GM12892 (cell line): ENCODE data around the gene SLC25A25.

Source experiments
- POLR2A ChIP-seq: IDR thresholded peaks from 2 replicates; pipeline ENCODE4 v1.6.1; 2011; ENCODE audit warnings: low read depth, low read length, control low read depth
- POLR2AphosphoS5 ChIP-seq: IDR thresholded peaks from 2 replicates; pipeline ENCODE4 v1.6.1; 2011; ENCODE audit warnings: low read depth, low read length, control low read depth
- TAF1 ChIP-seq: IDR thresholded peaks from 2 replicates; pipeline ENCODE4 v1.6.1; 2011; ENCODE audit warnings: low read depth, mild to moderate bottlenecking, control low read depth, low read length, borderline replicate concordance

- no peak for TF ChIP-seq TAF1
- no peak for TF ChIP-seq POLR2AphosphoS5
- TF ChIP-seq POLR2A, result no peak; the same call in 1 of the 2 replicates
Measured at GRCh38 chr9:128068386-128069205, 564 bp downstream of the SLC25A25 start.
